DOHH2 (cell line): ENCODE data around the gene XRCC6.

ENCODE experiments used
- CTCF ChIP-seq: fragments of 200-600 bp; sonication (generic); IDR thresholded peaks from one replicate; pipeline ENCODE4 v1.5.1; 2014; ENCODE audit warnings: antibody characterized with exemption, mild to moderate bottlenecking, low read depth, low read length; ENCODE audit not compliant: poor library complexity, severe bottlenecking
- EZH2phosphoT487 ChIP-seq: fragments of 200-600 bp; sonication (generic); IDR thresholded peaks from 2 replicates; pipeline ENCODE4 v1.6.1; 2017; ENCODE audit warnings: borderline replicate concordance, mild to moderate bottlenecking, antibody characterized with exemption, low read length, moderate library complexity, mixed read lengths

GRCh38 chr22:41664490-41664889, 43.4 kb downstream of the XRCC6 start:
- TF ChIP-seq CTCF (no peak), EZH2phosphoT487 (no peak)
